ENCODE data around the gene PARD3B.

Gene PARD3B

GRCh38 chr2:205024822-205025518, 479.7 kb downstream of the PARD3B start:
- no peak for TF ChIP-seq ZNF274 (IDR thresholded peaks at IDR 0.05; ENCODE audit: low read depth, low read length)
- H3K4me3 ChIP-seq (ENCODE audit: low read length), result no peak overlapping the region

GRCh38 chr2:205025580-205026240, 480.4 kb downstream of the PARD3B start:
- H3K4me3 ChIP-seq (ENCODE audit: low read length), result no peak overlapping the region

GRCh38 chr2:205030695-205031094, 485.4 kb downstream of the PARD3B start:
- H3K4me3 ChIP-seq (ENCODE audit: low read length), result no peak overlapping the region
- TF ChIP-seq ZNF274 (IDR thresholded peaks at IDR 0.05; ENCODE audit: low read depth, low read length), result no peak

More at GRCh38 chr2:205025580-205026240, 480.4 kb downstream of the PARD3B start:
- TF ChIP-seq ZNF274 (IDR thresholded peaks at IDR 0.05; ENCODE audit: low read depth, low read length), result no peak

- TF ChIP-seq ZNF274 (IDR thresholded peaks at IDR 0.05; ENCODE audit: low read depth, low read length), result no peak
- H3K4me3 ChIP-seq (ENCODE audit: low read length), result no peak overlapping the region
These were observed 486.8 kb downstream of the PARD3B start for GRCh38 chr2:205032093-205032551.

GRCh38 chr2:205033431-205033830, 488.2 kb downstream of the PARD3B start:
- no peak for TF ChIP-seq ZNF274 (IDR thresholded peaks at IDR 0.05; ENCODE audit: low read depth, low read length)
- H3K4me3 ChIP-seq (ENCODE audit: low read length), result no peak overlapping the region

GRCh38 chr2:205034034-205034433, 488.8 kb downstream of the PARD3B start:
- TF ChIP-seq ZNF274 (IDR thresholded peaks at IDR 0.05; ENCODE audit: low read depth, low read length), result no peak

GRCh38 chr2:205040323-205040722, 495.0 kb downstream of the PARD3B start:
- no peak overlapping the region for H3K4me3 ChIP-seq (ENCODE audit: low read length)
- no peak for TF ChIP-seq ZNF274 (IDR thresholded peaks at IDR 0.05; ENCODE audit: low read depth, low read length)

More at GRCh38 chr2:205034034-205034433, 488.8 kb downstream of the PARD3B start:
- no peak overlapping the region for H3K4me3 ChIP-seq (ENCODE audit: low read length)

- TF ChIP-seq ZNF274 (IDR thresholded peaks at IDR 0.05; ENCODE audit: low read depth, low read length), result no peak
- no peak overlapping the region for H3K4me3 ChIP-seq (ENCODE audit: low read length)
These were observed 496.3 kb downstream of the PARD3B start for GRCh38 chr2:205041472-205042130.

- H3K4me3 ChIP-seq (ENCODE audit: low read length), result no peak overlapping the region
- no peak for TF ChIP-seq ZNF274 (IDR thresholded peaks at IDR 0.05; ENCODE audit: low read depth, low read length)
These were observed 498.0 kb downstream of the PARD3B start for GRCh38 chr2:205043285-205043684.

- no peak for TF ChIP-seq ZNF274 (IDR thresholded peaks at IDR 0.05; ENCODE audit: low read depth, low read length)
These were observed 500.4 kb downstream of the PARD3B start for GRCh38 chr2:205045706-205046105.

GRCh38 chr2:205047273-205047839, 502.1 kb downstream of the PARD3B start:
- H3K4me3 ChIP-seq (ENCODE audit: low read length), result no peak overlapping the region
- TF ChIP-seq ZNF274 (IDR thresholded peaks at IDR 0.05; ENCODE audit: low read depth, low read length), result no peak

More at GRCh38 chr2:205045706-205046105, 500.4 kb downstream of the PARD3B start:
- H3K4me3 ChIP-seq (ENCODE audit: low read length), result no peak overlapping the region

- no peak for TF ChIP-seq ZNF274 (IDR thresholded peaks at IDR 0.05; ENCODE audit: low read depth, low read length)
- no peak overlapping the region for H3K4me3 ChIP-seq (ENCODE audit: low read length)
These were observed 506.1 kb downstream of the PARD3B start for GRCh38 chr2:205051417-205051816.

- no peak for TF ChIP-seq ZNF274 (IDR thresholded peaks at IDR 0.05; ENCODE audit: low read depth, low read length)
These were observed 507.5 kb downstream of the PARD3B start for GRCh38 chr2:205052781-205053180.

GRCh38 chr2:205053827-205054410, 508.6 kb downstream of the PARD3B start:
- no peak overlapping the region for H3K4me3 ChIP-seq (ENCODE audit: low read length)
- no peak for TF ChIP-seq ZNF274 (IDR thresholded peaks at IDR 0.05; ENCODE audit: low read depth, low read length)

More at GRCh38 chr2:205052781-205053180, 507.5 kb downstream of the PARD3B start:
- H3K4me3 ChIP-seq (ENCODE audit: low read length), result no peak overlapping the region
